ENCODE measurements around the gene PLXNA2.

GRCh38 chr1:207995576-207995975 lies 248.6 kb downstream of the PLXNA2 start:
- TF ChIP-seq POLR2A (IDR thresholded peaks at IDR 0.05; ENCODE audit: low read depth, low read length) (no peak), CTCF (conservative IDR thresholded peaks at IDR 0.05; ENCODE audit: low read depth, low read length) (no peak), FOS (IDR thresholded peaks at IDR 0.05; ENCODE audit: low read depth, low read length) (no peak), MXI1 (IDR thresholded peaks at IDR 0.05; ENCODE audit: borderline replicate concordance, low read depth, low read length) (no peak), CHD1 (IDR thresholded peaks at IDR 0.05; ENCODE audit: low read depth, low read length) (no peak), SMC3 (IDR thresholded peaks at IDR 0.05; ENCODE audit: low read depth, low read length) (no peak), CEBPB (IDR thresholded peaks at IDR 0.05; ENCODE audit: low read depth, low read length) (no peak), RFX5 (IDR thresholded peaks at IDR 0.05; ENCODE audit: low read depth, low read length) (no peak), USF2 (IDR thresholded peaks at IDR 0.05; ENCODE audit: low read depth, low read length) (no peak), MAZ (IDR thresholded peaks at IDR 0.05; ENCODE audit: borderline replicate concordance, low read depth, low read length) (no peak), RCOR1 (IDR thresholded peaks at IDR 0.05; ENCODE audit: insufficient replicate concordance, low read length) (no peak), MAFK (IDR thresholded peaks at IDR 0.05; ENCODE audit: low read depth, low read length) (no peak), BHLHE40 (IDR thresholded peaks at IDR 0.05; ENCODE audit: low read depth, low read length) (no peak)
